Fibroblast of villous mesenchyme (primary cell): Measurements from ENCODE around the gene TIMP2. TPM values are rescaled to one million over a fixed set of nuclear protein-coding genes. Genes with fewer than 3 reads are reported as not detected.

Experiments
- DNase-seq: peaks from one replicate; pipeline ENCODE4 v3.0.0-alpha.2; 2010; ENCODE audit warnings: low read depth
- H3K4me3 ChIP-seq: 2 replicates; pipeline ENCODE4 v1.5.1; 2011; ENCODE audit warnings: low read depth, mild to moderate bottlenecking, low read length
- total RNA-seq: library from RNA; depleted of rRNA; stranded (reverse); fragments of >200 nt; gene quantifications from 2 replicates; pipeline ENCODE4 v1.2.3, GENCODE V29; 2012
- TF ChIP-seq, protein P1 (sequence below): IDR thresholded peaks from 2 replicates; pipeline ENCODE4 v1.5.1; 2012; ENCODE audit warnings: low read depth, mild to moderate bottlenecking, low read length; ENCODE audit not compliant: insufficient read depth

The TIMP2 gene
- total RNA-seq, 1 donor, result 189 TPM

DNA sequence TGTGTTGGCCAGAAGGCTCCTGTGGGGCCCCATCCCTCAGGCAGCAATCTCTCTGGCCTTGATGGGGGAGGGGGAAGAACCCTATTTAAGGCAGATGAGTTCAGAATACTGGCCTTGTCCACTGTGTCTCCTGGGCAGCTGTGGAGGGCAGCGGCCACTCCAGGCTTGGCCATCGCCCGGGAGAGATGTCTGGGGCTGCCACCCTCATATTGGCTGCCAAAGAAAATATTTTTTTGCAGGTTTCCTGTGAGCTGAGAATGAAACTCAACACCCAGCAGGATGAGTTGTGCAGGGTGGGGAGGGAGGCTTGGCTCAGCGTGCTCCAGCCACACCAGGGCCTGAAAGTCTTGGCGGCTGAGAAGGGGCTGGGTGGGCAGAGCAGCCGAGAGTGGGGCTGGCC is 14.4 kb upstream of the TIMP2 start:
- DNase-seq, result no peak
- H3K4me3 ChIP-seq, result no peak overlapping the region
- TF ChIP-seq, protein P1, sequence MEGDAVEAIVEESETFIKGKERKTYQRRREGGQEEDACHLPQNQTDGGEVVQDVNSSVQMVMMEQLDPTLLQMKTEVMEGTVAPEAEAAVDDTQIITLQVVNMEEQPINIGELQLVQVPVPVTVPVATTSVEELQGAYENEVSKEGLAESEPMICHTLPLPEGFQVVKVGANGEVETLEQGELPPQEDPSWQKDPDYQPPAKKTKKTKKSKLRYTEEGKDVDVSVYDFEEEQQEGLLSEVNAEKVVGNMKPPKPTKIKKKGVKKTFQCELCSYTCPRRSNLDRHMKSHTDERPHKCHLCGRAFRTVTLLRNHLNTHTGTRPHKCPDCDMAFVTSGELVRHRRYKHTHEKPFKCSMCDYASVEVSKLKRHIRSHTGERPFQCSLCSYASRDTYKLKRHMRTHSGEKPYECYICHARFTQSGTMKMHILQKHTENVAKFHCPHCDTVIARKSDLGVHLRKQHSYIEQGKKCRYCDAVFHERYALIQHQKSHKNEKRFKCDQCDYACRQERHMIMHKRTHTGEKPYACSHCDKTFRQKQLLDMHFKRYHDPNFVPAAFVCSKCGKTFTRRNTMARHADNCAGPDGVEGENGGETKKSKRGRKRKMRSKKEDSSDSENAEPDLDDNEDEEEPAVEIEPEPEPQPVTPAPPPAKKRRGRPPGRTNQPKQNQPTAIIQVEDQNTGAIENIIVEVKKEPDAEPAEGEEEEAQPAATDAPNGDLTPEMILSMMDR, result no peak

DNA sequence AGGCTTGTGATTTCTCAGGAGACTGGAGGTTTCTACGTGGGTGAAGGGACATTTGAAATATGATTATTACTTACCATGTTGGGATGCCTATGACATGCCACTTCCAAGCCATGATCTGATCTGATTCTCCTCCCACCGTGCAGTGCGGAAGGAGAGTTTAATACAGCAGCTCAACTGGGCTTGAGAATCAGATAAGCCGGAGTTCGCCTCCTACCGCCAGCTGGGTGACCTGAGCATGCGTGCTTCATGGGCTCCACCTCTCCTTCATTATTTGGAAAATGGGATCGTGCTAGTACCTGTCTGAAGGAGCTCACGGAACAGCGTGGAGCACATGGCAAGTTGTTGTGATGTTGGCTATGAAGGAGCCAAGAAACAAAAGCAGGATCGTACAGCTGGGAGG is 12.4 kb upstream of the TIMP2 start:
- TF ChIP-seq, protein P1, result no peak
- DNase-seq, result no peak
- no peak overlapping the region for H3K4me3 ChIP-seq

- TF ChIP-seq, protein P1, result no peak
- H3K4me3 ChIP-seq, result no peak overlapping the region
- DNase-seq, result peak; percentile 98
These were observed 10.5 kb upstream of the TIMP2 start for GRCh38 chr17:78935419-78936323.

DNA sequence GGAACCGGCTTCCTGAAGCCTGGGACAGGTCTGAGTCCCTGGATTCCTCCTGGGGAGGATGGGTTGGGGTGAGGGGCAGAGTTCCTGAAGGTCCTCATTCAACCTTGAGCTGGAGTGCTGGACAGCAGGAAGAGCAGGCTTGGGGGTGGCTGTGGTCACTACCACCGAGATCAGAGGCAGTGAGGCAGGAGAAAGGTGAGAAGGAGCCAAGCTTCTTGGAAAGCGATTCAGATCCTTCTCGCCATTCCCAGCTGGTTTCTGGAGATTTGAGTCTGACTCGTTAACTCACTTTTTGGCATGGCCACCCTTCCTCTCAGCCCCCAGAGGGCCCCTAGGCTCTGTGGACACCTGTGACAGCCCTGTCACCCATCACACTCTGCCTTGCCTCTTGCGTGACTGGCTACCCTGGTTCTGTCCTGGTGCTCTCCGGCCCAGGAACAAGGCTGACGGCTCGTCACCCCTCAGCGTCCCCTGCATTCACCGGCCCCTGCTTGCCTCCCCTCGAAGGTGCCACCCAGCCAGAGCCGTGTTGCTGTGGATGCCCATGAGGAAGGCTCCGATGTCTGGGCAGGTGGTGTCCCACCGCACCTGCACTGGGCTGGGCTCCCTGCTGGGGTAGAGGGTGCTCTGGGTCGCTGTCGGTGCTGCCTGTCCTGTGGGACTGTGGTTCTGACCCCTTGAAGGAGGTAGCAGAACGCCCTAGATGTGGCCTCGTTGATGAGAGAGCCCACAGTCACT is 9.7 kb upstream of the TIMP2 start:
- no peak for DNase-seq
- TF ChIP-seq, protein P1, result no peak
- H3K4me3 ChIP-seq, result no peak overlapping the region

- peak overlapping the region; percentile 31 for H3K4me3 ChIP-seq
- TF ChIP-seq, protein P1, result no peak
- DNase-seq, result peak; percentile 99
These were observed 8.9 kb upstream of the TIMP2 start for GRCh38 chr17:78933959-78934568.

GRCh38 chr17:78933025-78933958 is 8.1 kb upstream of the TIMP2 start:
- peak; percentile 99 for DNase-seq
- TF ChIP-seq, protein P1, result no peak
- peak overlapping the region; percentile 2 for H3K4me3 ChIP-seq
